OCI-LY7 (cell line): Measurements from ENCODE around the gene PHF21B.

Experiments used
- CTCF ChIP-seq: fragments of 200-600 bp; sonication (generic); conservative IDR thresholded peaks from 2 replicates; pipeline ENCODE4 v1.5.1; 2014; ENCODE audit warnings: mild to moderate bottlenecking, antibody characterized with exemption, low read length, moderate library complexity, mixed read lengths
- EZH2phosphoT487 ChIP-seq: fragments of 200-600 bp; sonication (generic); IDR thresholded peaks from 2 replicates; pipeline ENCODE4 v1.6.1; 2018; ENCODE audit warnings: low read depth, borderline replicate concordance, mild to moderate bottlenecking, mixed run types, antibody characterized with exemption, low read length, moderate library complexity, mixed read lengths

DNA sequence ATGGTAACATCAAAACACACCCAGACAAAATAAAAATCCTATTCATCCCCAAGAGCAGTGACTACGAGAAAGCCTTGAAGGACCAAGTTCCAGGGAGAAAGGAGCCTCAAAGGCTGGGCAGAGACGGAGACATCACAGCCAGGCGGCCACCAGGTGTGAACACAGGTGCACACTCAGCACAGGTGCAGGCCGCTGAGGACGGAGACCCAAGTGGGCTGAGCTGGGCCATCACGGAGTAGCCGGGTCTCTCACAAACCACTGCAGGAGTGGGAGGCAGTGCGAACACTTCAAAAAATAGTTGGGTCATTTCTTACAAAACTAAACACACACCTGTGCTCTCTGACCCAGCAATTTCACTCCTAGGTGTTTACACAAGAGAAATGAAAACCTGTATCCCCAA, 72.6 kb downstream of the PHF21B start:
- TF ChIP-seq CTCF (no peak), EZH2phosphoT487 (no peak)
